HEK293 (cell line): ENCODE results near the gene CABP1.

ENCODE experiments used
- CTCF ChIA-PET: fragments of 350-600 bp; formaldehyde crosslinking; extraction: SDS; loops from one replicate; lab custom pipeline; 2021; ENCODE audit warnings: antibody characterized with exemption; lab: Yijun Ruan, JAX
- POLR2A ChIA-PET: fragments of 300-600 bp; formaldehyde crosslinking; extraction: SDS; loops from one replicate; lab custom pipeline; 2020; ENCODE audit warnings: antibody characterized with exemption, inconsistent platforms; lab: Yijun Ruan, JAX
- H3K27ac ChIP-seq: fragments of 200-500 bp; sonication (Bioruptor generic); 2 replicates; pipeline ENCODE4 v1.5.1; 2014; ENCODE audit warnings: low read depth, low read length, control low read depth, inconsistent platforms; ENCODE audit errors: extremely low read depth
- H3K36me3 ChIP-seq, 2 experiments: fragments of 200-500 bp in 1 of 2; sonication (Bioruptor generic) in 1 of 2; 1 replicate in 1 of 2; 2 replicates in 1 of 2; pipeline ENCODE4 v1.5.1; 2014 to 2017; ENCODE audit warnings: inconsistent platforms in 2 of 2, low read length in 2 of 2; ENCODE audit not compliant: control insufficient read depth in 2 of 2, insufficient read depth in 1 of 2
- H3K4me1 ChIP-seq: fragments of 200-500 bp; sonication (Bioruptor generic); 2 replicates; pipeline ENCODE4 v1.5.1; 2014; ENCODE audit warnings: mild to moderate bottlenecking, low read length, inconsistent platforms; ENCODE audit not compliant: control insufficient read depth, insufficient read depth
- H3K4me3 ChIP-seq: 2 replicates; pipeline ENCODE4 v1.5.1; 2011; ENCODE audit warnings: low read depth, mild to moderate bottlenecking, control low read depth, low read length, moderate library complexity
- H3K9me3 ChIP-seq: fragments of 200-500 bp; sonication (Bioruptor generic); 2 replicates; pipeline ENCODE4 v1.5.1; 2014; ENCODE audit warnings: low read depth, low read length, inconsistent platforms; ENCODE audit not compliant: control insufficient read depth, insufficient read depth
- IKZF3 ChIP-seq: fragments of 450-650 bp; IDR thresholded peaks from 2 replicates; pipeline ENCODE4 v1.5.0; 2018; ENCODE audit warnings: missing biosample characterization, mild to moderate bottlenecking, missing genetic modification characterization, moderate library complexity
- SCRT1 ChIP-seq: fragments of 450-650 bp; formaldehyde crosslinking; IDR thresholded peaks from 2 replicates; pipeline ENCODE4 v1.5.1; 2016; ENCODE audit warnings: missing biosample characterization, missing genetic modification characterization, borderline replicate concordance
- ZBTB21 ChIP-seq: fragments of 450-650 bp; formaldehyde crosslinking; IDR thresholded peaks from 2 replicates; pipeline ENCODE4 v1.5.1; 2017; ENCODE audit warnings: missing biosample characterization, missing genetic modification characterization
- ZNF169 ChIP-seq: fragments of 450-650 bp; formaldehyde crosslinking; IDR thresholded peaks from 2 replicates; pipeline ENCODE4 v1.5.1; 2016; ENCODE audit warnings: missing biosample characterization, missing genetic modification characterization
- ZNF404 ChIP-seq: fragments of 450-650 bp; formaldehyde crosslinking; IDR thresholded peaks from 2 replicates; pipeline ENCODE4 v1.5.1; 2017; ENCODE audit warnings: missing biosample characterization, missing genetic modification characterization
- ZNF600 ChIP-seq: fragments of 450-650 bp; formaldehyde crosslinking; IDR thresholded peaks from 2 replicates; pipeline ENCODE4 v1.5.1; 2016; ENCODE audit warnings: missing biosample characterization, missing genetic modification characterization
- ZSCAN30 ChIP-seq: fragments of 450-650 bp; IDR thresholded peaks from 2 replicates; pipeline ENCODE4 v1.5.1; 2018; ENCODE audit warnings: missing biosample characterization, mild to moderate bottlenecking, missing genetic modification characterization, moderate library complexity
- ZXDB ChIP-seq: fragments of 450-650 bp; formaldehyde crosslinking; IDR thresholded peaks from 2 replicates; pipeline ENCODE4 v1.5.1; 2016; ENCODE audit warnings: missing biosample characterization, missing genetic modification characterization
- TF ChIP-seq, protein P1 (sequence below): fragments of 450-650 bp; formaldehyde crosslinking; IDR thresholded peaks from 2 replicates; pipeline ENCODE4 v1.5.1; 2016; ENCODE audit warnings: missing biosample characterization, missing genetic modification characterization
- TF ChIP-seq, protein P2 (sequence below): fragments of 450-650 bp; formaldehyde crosslinking; IDR thresholded peaks from 2 replicates; pipeline ENCODE4 v1.5.1; 2016; ENCODE audit warnings: missing biosample characterization, missing genetic modification characterization
- TF ChIP-seq, protein P3 (sequence below): fragments of 450-650 bp; formaldehyde crosslinking; IDR thresholded peaks from 2 replicates; pipeline ENCODE4 v1.5.1; 2017; ENCODE audit warnings: missing biosample characterization, missing genetic modification characterization
- TF ChIP-seq, protein P4 (sequence below): fragments of 450-650 bp; formaldehyde crosslinking; IDR thresholded peaks from 2 replicates; pipeline ENCODE4 v1.5.1; 2016; ENCODE audit warnings: missing biosample characterization, missing genetic modification characterization
- TF ChIP-seq, protein P5 (sequence below): fragments of 450-650 bp; formaldehyde crosslinking; IDR thresholded peaks from 2 replicates; pipeline ENCODE4 v1.5.1; 2016; ENCODE audit warnings: missing biosample characterization, missing genetic modification characterization
- TF ChIP-seq, protein P6 (sequence below): fragments of 450-650 bp; formaldehyde crosslinking; IDR thresholded peaks from 2 replicates; pipeline ENCODE4 v1.5.1; 2016; ENCODE audit warnings: missing biosample characterization, missing genetic modification characterization

Gene CABP1

DNA sequence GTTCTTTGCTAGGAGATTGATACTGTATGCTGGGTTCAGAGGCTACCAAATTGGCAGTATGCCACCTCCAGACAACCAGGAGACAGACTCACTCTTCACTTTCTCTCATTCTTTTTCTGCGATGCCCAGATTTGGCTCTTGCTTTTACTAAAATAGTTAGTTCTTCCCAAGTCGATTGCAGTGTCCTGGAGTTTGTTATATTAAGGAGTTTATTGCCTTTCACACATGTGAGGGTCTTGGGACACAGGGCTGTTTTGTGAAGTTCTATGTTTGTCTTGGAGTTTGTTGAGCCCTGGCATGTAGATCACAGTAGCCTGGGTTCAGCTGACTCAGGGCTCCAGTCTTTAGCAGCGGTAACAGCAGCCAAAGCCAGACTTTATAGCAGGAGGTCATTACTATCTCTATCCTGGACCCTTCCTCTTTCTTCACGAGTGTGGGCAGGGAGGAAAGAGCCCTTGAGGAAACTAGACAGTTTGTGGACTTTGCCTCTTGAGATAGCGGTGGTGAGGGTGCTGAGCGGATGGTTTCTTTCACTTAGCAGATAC lies 48.2 kb downstream of the CABP1 start (continued):
- TF ChIP-seq, protein P1, sequence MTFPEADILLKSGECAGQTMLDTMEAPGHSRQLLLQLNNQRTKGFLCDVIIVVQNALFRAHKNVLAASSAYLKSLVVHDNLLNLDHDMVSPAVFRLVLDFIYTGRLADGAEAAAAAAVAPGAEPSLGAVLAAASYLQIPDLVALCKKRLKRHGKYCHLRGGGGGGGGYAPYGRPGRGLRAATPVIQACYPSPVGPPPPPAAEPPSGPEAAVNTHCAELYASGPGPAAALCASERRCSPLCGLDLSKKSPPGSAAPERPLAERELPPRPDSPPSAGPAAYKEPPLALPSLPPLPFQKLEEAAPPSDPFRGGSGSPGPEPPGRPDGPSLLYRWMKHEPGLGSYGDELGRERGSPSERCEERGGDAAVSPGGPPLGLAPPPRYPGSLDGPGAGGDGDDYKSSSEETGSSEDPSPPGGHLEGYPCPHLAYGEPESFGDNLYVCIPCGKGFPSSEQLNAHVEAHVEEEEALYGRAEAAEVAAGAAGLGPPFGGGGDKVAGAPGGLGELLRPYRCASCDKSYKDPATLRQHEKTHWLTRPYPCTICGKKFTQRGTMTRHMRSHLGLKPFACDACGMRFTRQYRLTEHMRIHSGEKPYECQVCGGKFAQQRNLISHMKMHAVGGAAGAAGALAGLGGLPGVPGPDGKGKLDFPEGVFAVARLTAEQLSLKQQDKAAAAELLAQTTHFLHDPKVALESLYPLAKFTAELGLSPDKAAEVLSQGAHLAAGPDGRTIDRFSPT: no peak
- TF ChIP-seq IKZF3 (tag by site-specific recombination) (no peak), SCRT1 (tag by site-specific recombination) (no peak), ZNF600 (tag by site-specific recombination) (peak; percentile 34; the same call in 1 of the 2 replicates), ZXDB (tag by site-specific recombination) (no peak), ZSCAN30 (tag by site-specific recombination) (no peak), ZNF404 (tag by site-specific recombination) (no peak), ZBTB21 (no peak), ZNF169 (tag by site-specific recombination) (no peak)
- TF ChIP-seq, protein P2, sequence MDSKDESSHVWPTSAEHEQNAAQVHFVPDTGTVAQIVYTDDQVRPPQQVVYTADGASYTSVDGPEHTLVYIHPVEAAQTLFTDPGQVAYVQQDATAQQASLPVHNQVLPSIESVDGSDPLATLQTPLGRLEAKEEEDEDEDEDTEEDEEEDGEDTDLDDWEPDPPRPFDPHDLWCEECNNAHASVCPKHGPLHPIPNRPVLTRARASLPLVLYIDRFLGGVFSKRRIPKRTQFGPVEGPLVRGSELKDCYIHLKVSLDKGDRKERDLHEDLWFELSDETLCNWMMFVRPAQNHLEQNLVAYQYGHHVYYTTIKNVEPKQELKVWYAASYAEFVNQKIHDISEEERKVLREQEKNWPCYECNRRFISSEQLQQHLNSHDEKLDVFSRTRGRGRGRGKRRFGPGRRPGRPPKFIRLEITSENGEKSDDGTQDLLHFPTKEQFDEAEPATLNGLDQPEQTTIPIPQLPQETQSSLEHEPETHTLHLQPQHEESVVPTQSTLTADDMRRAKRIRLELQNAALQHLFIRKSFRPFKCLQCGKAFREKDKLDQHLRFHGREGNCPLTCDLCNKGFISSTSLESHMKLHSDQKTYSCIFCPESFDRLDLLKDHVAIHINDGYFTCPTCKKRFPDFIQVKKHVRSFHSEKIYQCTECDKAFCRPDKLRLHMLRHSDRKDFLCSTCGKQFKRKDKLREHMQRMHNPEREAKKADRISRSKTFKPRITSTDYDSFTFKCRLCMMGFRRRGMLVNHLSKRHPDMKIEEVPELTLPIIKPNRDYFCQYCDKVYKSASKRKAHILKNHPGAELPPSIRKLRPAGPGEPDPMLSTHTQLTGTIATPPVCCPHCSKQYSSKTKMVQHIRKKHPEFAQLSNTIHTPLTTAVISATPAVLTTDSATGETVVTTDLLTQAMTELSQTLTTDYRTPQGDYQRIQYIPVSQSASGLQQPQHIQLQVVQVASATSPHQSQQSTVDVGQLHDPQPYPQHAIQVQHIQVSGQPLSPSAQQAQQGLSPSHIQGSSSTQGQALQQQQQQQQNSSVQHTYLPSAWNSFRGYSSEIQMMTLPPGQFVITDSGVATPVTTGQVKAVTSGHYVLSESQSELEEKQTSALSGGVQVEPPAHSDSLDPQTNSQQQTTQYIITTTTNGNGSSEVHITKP: no peak
- TF ChIP-seq, protein P3, sequence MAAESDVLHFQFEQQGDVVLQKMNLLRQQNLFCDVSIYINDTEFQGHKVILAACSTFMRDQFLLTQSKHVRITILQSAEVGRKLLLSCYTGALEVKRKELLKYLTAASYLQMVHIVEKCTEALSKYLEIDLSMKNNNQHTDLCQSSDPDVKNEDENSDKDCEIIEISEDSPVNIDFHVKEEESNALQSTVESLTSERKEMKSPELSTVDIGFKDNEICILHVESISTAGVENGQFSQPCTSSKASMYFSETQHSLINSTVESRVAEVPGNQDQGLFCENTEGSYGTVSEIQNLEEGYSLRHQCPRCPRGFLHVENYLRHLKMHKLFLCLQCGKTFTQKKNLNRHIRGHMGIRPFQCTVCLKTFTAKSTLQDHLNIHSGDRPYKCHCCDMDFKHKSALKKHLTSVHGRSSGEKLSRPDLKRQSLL: no peak
- TF ChIP-seq, protein P4, sequence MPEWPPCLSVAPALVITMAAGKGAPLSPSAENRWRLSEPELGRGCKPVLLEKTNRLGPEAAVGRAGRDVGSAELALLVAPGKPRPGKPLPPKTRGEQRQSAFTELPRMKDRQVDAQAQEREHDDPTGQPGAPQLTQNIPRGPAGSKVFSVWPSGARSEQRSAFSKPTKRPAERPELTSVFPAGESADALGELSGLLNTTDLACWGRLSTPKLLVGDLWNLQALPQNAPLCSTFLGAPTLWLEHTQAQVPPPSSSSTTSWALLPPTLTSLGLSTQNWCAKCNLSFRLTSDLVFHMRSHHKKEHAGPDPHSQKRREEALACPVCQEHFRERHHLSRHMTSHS: no peak

DNA sequence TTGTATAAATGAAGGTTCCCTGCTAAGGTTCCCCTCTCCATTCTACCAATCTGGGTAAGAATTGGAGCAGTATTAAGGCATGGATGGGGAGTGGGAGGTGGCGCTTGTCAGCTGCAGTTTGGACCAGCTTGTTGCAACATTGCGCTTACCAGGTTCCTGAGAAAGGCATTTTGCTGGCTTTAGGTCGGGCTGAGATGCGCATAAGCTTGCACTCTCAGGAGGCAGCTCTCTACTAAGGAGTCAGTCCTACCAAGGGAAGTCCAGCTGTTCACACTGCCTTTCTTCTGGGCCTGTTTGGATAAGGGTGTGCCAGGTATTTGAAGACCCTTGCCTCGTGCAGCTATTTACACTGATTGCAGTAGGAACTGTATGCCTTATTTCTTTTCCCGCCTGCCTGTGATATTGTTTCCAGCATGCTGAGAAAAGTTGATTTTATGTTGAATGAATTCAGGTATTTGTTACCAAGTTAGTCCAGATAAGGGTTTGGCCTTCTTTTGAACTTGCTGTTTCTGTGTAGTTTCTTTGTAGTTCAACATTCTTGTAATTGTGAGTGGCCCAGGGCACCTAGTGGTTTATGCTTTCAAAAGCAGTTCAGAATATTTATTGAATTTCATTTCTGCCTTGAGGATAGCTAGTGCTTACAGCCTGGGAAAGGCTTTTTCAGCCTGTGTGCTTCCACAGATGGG lies 49.1 kb downstream of the CABP1 start:
- TF ChIP-seq, protein P5, sequence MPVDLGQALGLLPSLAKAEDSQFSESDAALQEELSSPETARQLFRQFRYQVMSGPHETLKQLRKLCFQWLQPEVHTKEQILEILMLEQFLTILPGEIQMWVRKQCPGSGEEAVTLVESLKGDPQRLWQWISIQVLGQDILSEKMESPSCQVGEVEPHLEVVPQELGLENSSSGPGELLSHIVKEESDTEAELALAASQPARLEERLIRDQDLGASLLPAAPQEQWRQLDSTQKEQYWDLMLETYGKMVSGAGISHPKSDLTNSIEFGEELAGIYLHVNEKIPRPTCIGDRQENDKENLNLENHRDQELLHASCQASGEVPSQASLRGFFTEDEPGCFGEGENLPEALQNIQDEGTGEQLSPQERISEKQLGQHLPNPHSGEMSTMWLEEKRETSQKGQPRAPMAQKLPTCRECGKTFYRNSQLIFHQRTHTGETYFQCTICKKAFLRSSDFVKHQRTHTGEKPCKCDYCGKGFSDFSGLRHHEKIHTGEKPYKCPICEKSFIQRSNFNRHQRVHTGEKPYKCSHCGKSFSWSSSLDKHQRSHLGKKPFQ (tag by site-specific recombination): peak; percentile 78
- TF ChIP-seq, protein P6, sequence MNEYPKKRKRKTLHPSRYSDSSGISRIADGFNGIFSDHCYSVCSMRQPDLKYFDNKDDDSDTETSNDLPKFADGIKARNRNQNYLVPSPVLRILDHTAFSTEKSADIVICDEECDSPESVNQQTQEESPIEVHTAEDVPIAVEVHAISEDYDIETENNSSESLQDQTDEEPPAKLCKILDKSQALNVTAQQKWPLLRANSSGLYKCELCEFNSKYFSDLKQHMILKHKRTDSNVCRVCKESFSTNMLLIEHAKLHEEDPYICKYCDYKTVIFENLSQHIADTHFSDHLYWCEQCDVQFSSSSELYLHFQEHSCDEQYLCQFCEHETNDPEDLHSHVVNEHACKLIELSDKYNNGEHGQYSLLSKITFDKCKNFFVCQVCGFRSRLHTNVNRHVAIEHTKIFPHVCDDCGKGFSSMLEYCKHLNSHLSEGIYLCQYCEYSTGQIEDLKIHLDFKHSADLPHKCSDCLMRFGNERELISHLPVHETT (tag by site-specific recombination): no peak
- Histone ChIP-seq H3K27ac (no peak overlapping the region; the same call in 1 of the 2 replicates), H3K36me3 (peaks cover 8 to 16% of the 10 kb centered on the region in 2 experiments; a peak in 2 of 3 replicates), H3K9me3 (no peaks in the 10 kb centered on the region), H3K4me1 (peaks cover 14% of the 10 kb centered on the region), H3K4me3 (peak overlapping the region; percentile 81; the same call in 1 of the 2 replicates)
- ChIA-PET CTCF (interaction anchor here (0.6 to 2.0 kb wide), 4 partner anchors 22 to 562 kb away, joined by 3 to 5 read pairs (median 4); no protein-coding TSS in a partner anchor), POLR2A (interaction anchor here (1.1 kb wide), 1 partner anchor 8 kb away, joined by 3 read pairs; no protein-coding TSS in a partner anchor)
